ENCODE results near the gene STRAP.
"Not testable (repeated sequence)": the region's sequence is repeated elsewhere in the genome, so short reads cannot be mapped to it uniquely, and the experiment has no call there.

STRAP gene

GRCh38 chr12:15897433-15897832 is 15.2 kb downstream of the STRAP start:
- H3K4me3 ChIP-seq (ENCODE audit: low read length) = no peak overlapping the region
- no peak for TF ChIP-seq CTCF (IDR thresholded peaks at IDR 0.05; ENCODE audit: insufficient read depth, low read depth, low read length, missing control alignments)
- no peak for DNase-seq (ENCODE audit: low read depth)

- TF ChIP-seq CTCF (IDR thresholded peaks at IDR 0.05; ENCODE audit: insufficient read depth, low read depth, low read length, missing control alignments) = peak; percentile 57
- no peak overlapping the region for H3K4me3 ChIP-seq (ENCODE audit: low read length)
- peak; percentile 34 for DNase-seq (ENCODE audit: low read depth)
These were observed 17.2 kb downstream of the STRAP start for GRCh38 chr12:15899282-15899870.

GRCh38 chr12:15904378-15904920 is 22.3 kb downstream of the STRAP start:
- no peak for TF ChIP-seq CTCF (IDR thresholded peaks at IDR 0.05; ENCODE audit: insufficient read depth, low read depth, low read length, missing control alignments)
- DNase-seq (ENCODE audit: low read depth) = no peak
- H3K4me3 ChIP-seq (ENCODE audit: low read length) = no peak overlapping the region

GRCh38 chr12:15910468-15910863 is 28.3 kb downstream of the STRAP start:
- TF ChIP-seq CTCF (IDR thresholded peaks at IDR 0.05; ENCODE audit: insufficient read depth, low read depth, low read length, missing control alignments) = no peak
- no peak overlapping the region for H3K4me3 ChIP-seq (ENCODE audit: low read length)
- no peak for DNase-seq (ENCODE audit: low read depth)

GRCh38 chr12:15910864-15911721 is 28.9 kb downstream of the STRAP start, which contains the start of gene DERA:
TSS of gene DERA (plus strand) at chr12:15911332. CDS start at chr12:15911384, 52 bp downstream.
- TF ChIP-seq CTCF (IDR thresholded peaks at IDR 0.05; ENCODE audit: insufficient read depth, low read depth, low read length, missing control alignments) = no peak
- peak; percentile 86 for DNase-seq (ENCODE audit: low read depth)
- peak within 1 kb of the TSS; percentile 71 for H3K4me3 ChIP-seq (ENCODE audit: low read length)

- peak overlapping the region; percentile 71 for H3K4me3 ChIP-seq (ENCODE audit: low read length)
- DNase-seq (ENCODE audit: low read depth) = not testable (repeated sequence)
These were observed 29.7 kb downstream of the STRAP start for GRCh38 chr12:15911931-15912330.

- DNase-seq (ENCODE audit: low read depth); H3K4me3 ChIP-seq (ENCODE audit: low read length): not testable (repeated sequence)
These were observed 31.9 kb downstream of the STRAP start for GRCh38 chr12:15914131-15914530.

All from epithelial cell of esophagus (primary cell).